Measurements from ENCODE around the gene DMTF1. TPM values are rescaled to one million over a fixed set of nuclear protein-coding genes. Genes with fewer than 3 reads are reported as not detected.

Gene DMTF1
- total and polyA plus RNA-seq, 2 of the 8 experiments (the other 6 are each of a cell fraction or from before 2014, with no cell fraction given) = 86.0 to 115 TPM

DNA sequence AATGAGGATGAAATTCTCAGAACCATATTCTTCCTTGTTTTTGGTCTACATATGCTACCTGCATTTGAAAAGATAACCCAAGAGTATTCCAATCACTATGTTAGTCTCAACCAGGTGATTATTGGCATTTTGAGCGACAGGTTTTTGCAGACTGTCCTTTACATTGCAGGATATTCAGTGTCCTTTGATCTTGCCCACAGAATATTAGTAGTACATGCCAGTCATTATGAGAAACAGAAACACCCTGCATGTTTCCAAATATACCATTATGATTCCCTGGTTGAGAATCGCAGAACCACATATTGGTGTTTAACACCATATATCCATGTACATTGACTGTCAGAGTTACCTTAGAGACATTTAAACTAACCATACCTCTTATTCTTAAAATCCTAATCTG, 36.7 kb downstream of the DMTF1 start (continued):
- TF ChIP-seq CHD7 (IDR thresholded peaks at IDR 0.05; ENCODE audit: insufficient replicate concordance, low read length) (no peak), POU5F1 (IDR thresholded peaks at IDR 0.05; ENCODE audit: low read depth, low read length) (no peak), SAP30 (IDR thresholded peaks at IDR 0.05; ENCODE audit: insufficient read depth, insufficient replicate concordance, low read length) (no peak), TAF1 (IDR thresholded peaks at IDR 0.05; ENCODE audit: low read depth, low read length) (no peak), RNF2 (IDR thresholded peaks at IDR 0.05; ENCODE audit: borderline replicate concordance, low read depth, low read length, missing control alignments, poor library complexity, severe bottlenecking) (no peak), BRCA1 (IDR thresholded peaks at IDR 0.05; ENCODE audit: low read depth, low read length) (no peak), ATF3 (IDR thresholded peaks at IDR 0.05; ENCODE audit: insufficient read depth, low read depth, low read length) (no peak)
- TF ChIP-seq, protein P1, sequence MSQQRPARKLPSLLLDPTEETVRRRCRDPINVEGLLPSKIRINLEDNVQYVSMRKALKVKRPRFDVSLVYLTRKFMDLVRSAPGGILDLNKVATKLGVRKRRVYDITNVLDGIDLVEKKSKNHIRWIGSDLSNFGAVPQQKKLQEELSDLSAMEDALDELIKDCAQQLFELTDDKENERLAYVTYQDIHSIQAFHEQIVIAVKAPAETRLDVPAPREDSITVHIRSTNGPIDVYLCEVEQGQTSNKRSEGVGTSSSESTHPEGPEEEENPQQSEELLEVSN (IDR thresholded peaks at IDR 0.05) = no peak
